Activated CD4-positive, CD25-positive, alpha-beta regulatory T cell treated with anti-CD3 and anti-CD28 coated beads, Interleukin-2, amount 50 U/mL, for 16 hours (primary cell): ENCODE measurements around the gene BCL6B.

Experiments used
- DNase-seq: peaks from one replicate; pipeline ENCODE4 v3.0.0-alpha.2; 2020; ENCODE audit warnings: low read depth, low spot score

Gene BCL6B

GRCh38 chr17:7007143-7007542 is 15.7 kb upstream of the BCL6B start:
- no peak for DNase-seq

- no peak for DNase-seq
Measured at GRCh38 chr17:7010523-7010922, 12.3 kb upstream of the BCL6B start.

- no peak for DNase-seq
Measured at GRCh38 chr17:7011415-7011814, 11.4 kb upstream of the BCL6B start.

- no peak for DNase-seq
Measured at GRCh38 chr17:7011942-7012254, 11.0 kb upstream of the BCL6B start.

GRCh38 chr17:7014261-7014994 is 8.4 kb upstream of the BCL6B start:
- peak; percentile 96 for DNase-seq

GRCh38 chr17:7014995-7015958 is 7.6 kb upstream of the BCL6B start:
- peak; percentile 52 for DNase-seq

GRCh38 chr17:7016418-7016817 is 6.4 kb upstream of the BCL6B start:
- DNase-seq = no peak

- DNase-seq = no peak
Measured at GRCh38 chr17:7016886-7017826, 5.7 kb upstream of the BCL6B start.

- no peak for DNase-seq
Measured at GRCh38 chr17:7017827-7018200, 5.0 kb upstream of the BCL6B start.

- no peak for DNase-seq
Measured at GRCh38 chr17:7018331-7018964, 4.4 kb upstream of the BCL6B start.

- DNase-seq = no peak
Measured at GRCh38 chr17:7019367-7019766, 3.5 kb upstream of the BCL6B start.

GRCh38 chr17:7019839-7020519 is 2.9 kb upstream of the BCL6B start:
- no peak for DNase-seq

GRCh38 chr17:7020894-7021664 is 1.8 kb upstream of the BCL6B start:
- DNase-seq = no peak

GRCh38 chr17:7021993-7022778 is 664 bp upstream of the BCL6B start:
- DNase-seq = peak; percentile 50

GRCh38 chr17:7023576-7024401 is 939 bp downstream of the BCL6B start:
- peak; percentile 82 for DNase-seq

GRCh38 chr17:7024402-7024785 is 1.5 kb downstream of the BCL6B start:
- DNase-seq = no peak

GRCh38 chr17:7025245-7025644 is 2.4 kb downstream of the BCL6B start:
- DNase-seq = no peak

GRCh38 chr17:7026471-7027115 is 3.7 kb downstream of the BCL6B start:
- no peak for DNase-seq
